SHP77 (cell line): ENCODE measurements around the gene KRT36.

Experiments used
- DNase-seq, 2 experiments: peaks; one replicate each; lab custom pipeline; 2025; lab: John Stamatoyannopoulos, UW

The KRT36 gene

GRCh38 chr17:41521574-41522261, 32.0 kb upstream of the KRT36 start:
- DNase-seq: no peak

DNA sequence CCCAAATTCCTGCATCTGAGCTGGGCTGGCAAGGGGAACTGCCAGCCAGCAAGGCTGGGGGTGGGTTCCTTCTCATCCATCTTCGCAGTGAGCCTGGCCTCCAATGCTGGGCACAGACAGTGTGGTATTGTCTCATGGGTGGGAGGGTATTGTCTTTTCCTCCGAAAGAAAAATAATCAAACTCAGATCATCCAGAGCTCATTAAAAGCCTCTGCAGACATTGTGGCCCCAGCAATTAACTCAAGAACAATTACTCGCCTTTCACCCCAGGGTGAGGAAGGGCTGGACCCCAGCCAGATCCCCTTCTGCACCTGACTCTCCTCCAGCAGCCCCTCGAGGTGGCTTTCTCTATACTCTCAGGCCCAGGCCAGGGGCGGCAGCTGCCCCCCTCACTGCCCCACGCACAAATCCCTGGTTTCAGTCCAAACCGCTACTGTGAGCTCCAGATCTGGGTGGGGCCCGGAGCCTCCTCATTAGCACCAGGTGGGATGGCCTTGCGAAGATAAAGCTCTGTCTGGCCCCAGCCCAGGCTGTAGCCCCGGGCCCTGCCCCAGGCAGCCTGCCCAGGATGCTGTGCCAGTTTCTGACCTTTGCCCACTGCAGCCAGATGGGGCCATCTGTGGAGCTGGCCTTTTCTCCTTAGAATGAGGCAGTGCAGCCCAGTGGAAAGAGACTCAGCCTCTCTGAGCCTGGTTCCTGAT, 31.3 kb upstream of the KRT36 start:
- DNase-seq: no peak

GRCh38 chr17:41519501-41520224, 30.0 kb upstream of the KRT36 start:
- no peak for DNase-seq

- DNase-seq: no peak
Measured at GRCh38 chr17:41518789-41519449, 29.2 kb upstream of the KRT36 start, which contains the start of gene KRT15. KRT15 (minus strand) TSS chr17:41518890; CDS start chr17:41518827, 63 bp downstream.

- no peak for DNase-seq
Measured at GRCh38 chr17:41518031-41518430, 28.3 kb upstream of the KRT36 start.

- DNase-seq: no peak
Measured at GRCh38 chr17:41516830-41517283, 27.1 kb upstream of the KRT36 start.

DNA sequence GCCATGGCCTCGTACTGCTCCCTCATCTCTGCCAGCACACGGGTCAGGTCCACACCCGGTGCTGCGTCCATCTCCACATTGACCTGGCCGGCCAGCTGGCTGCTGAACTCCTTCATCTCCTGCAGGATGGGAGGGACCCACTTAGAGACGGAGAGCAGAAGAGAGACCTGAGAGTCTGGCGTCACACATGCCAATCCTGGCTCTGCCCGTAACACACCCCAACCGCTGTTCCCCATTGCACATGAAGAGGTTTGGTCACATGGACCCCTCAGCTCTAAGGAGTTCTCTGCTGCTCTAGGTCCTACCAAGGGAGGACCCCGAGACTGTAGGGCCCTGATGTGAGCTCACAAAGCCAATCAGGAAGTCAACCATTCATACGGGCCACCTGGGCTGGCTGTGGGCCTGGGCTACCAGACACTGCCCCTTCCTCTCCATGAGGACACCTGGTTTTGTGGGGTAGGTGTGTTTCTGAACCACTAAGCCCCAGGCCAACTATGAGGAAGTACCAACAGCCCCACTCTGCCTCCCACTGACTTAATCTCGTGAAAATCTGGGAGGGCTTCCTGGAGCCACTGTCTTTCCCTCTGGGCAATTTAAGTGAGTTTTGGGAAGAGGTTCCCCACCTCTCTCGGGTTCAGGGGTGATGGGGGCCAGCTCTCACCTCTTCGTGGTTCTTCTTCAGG, 26.6 kb upstream of the KRT36 start:
- DNase-seq: no peak

GRCh38 chr17:41513168-41513547, 23.4 kb upstream of the KRT36 start:
- no peak for DNase-seq

DNA sequence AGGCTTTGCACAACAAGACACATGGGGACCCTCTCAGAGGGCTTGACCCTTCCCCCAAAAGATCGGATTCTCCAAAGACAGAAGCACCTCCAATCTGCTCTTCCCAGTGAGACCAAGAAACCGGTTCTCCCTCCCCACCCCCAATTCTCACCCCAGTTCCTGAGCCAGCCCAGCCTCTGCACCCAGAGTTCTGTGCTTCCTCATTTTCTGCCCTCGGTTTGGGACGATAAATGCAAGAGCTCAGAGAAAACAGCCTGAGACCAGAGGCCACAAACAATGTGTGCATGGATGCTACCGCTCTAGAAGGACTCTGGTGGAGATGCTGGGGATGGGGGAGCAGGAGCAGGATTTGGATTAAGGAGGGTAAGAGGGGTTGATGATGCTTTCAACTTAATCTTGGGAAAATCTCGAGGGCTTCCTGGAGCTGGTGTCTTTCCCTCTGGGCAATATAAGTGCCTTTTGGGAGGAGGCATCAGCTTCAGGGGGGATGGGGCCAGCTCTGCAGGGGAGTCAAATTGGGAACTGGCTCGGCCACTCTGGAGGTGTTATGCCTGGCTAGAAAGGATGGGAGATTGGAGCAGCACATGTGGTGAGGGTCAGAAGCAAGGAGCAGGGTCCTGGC, 22.9 kb upstream of the KRT36 start:
- no peak for DNase-seq

DNA sequence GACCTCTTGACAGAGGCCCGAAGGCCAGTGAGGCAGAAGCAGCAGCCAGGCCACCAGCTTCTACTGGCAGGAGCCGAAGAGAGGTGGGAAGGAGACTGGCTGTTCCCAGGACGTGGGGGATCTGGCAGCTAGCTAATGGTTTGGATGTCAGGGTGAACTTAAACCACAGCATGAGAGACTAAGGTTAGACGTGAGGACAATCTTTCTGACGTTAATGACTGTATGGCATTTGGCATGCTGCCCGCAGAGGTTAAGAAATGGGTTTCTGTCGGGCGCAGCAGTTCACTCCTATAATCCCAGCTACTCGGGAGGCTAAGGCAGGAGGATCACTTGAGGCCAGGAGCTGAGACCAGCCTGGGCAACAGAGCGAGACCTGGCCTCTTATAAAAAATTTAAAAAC, 22.0 kb upstream of the KRT36 start:
- DNase-seq: no peak

DNA sequence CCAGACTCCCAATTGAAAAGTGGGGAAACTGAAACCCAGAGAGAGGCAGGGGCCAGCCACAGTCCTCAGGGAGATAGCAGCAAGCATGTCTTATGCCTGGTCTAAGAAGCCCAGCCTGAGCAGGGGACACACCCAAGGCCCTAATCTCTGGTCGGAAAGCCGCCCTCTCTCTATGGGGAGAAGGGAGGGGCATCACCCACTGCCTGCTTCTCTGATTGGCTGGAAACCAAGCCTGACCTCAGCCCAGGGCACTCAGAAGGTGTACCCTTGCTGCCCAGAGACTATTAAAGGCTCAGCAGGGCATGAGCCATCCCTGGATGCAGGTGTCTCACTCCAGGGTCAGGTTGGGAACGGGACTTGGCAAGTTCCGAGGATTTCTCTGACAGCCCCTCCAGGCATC, 21.4 kb upstream of the KRT36 start:
- no peak for DNase-seq

GRCh38 chr17:41510251-41511065, 20.7 kb upstream of the KRT36 start:
- no peak for DNase-seq

DNA sequence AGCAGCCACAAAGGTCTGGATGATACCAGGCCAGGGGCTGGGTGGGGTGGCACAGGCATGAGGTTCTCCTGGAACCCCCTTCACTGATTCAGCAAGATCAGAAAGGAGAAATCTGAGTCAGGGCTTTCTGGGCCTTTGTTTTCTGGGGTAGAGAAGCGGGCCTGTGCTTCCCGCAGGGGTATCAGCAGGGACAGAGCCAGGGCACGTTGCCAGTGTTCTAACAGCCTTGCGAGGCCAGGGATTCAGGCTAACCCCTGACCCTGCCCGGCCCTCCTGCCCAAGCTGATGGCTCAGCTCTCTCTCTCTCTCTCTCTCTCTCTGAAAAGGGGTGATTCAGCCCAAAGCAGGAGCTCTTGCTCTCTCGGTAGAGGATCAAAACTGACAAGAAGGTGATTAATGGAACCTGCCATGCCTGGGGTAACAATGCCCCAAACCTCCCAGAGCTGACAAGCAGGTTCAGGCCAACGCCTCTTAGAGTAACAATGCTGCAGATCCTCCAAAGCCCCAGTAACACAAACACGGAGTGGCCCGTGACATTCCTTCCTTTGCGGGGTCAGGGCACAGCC, 17.7 kb upstream of the KRT36 start:
- no peak for DNase-seq

DNA sequence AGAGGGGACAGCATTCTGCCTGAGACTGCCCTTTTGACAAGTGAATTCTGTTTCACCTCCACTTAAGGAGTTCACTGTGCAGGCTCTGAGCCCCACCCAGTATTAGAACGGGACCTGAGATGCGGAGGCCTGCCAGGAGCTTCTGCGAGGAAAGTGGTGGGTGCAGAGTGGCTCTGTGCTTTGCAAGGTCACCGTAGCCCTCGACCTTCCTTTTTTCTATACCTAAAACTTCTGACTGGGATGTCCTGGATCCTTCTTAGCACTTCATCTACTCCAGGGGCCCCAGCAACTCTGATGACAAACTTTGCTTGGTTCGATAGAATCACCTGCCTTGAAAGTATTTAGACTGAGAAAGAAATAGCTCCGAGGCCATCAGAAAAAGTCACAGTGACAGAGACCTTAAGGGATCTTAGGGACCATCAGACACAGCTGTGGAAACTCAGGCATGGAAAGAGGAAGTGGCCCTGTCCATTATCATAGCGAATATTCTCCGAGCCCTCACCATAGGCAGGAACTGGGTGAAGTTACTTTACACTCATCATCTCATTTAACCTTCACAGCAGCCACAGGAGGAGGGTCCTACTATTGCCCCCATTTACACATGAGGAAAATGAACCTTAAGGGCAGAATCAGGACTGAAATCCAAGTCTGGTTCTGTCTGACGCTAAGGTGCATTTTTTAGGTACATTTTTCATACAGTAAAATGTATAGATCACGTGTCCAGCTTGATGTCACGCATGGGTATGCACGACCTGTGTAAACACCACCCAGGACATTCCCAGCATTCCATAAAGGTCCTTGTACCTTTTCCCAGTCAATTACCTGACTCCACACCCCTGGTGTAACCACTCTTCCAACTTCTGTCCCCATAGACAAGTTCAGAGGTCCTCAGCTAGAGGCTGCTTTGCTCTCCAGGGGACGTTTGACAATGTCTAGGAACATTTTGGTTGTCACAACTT, 16.4 kb upstream of the KRT36 start:
- DNase-seq: no peak

- no peak for DNase-seq
Measured at GRCh38 chr17:41505007-41505808, 15.5 kb upstream of the KRT36 start, which contains the start of gene KRT13. KRT13 (minus strand) TSS chr17:41505612; CDS start chr17:41505550, 62 bp downstream.

GRCh38 chr17:41504246-41504977, 14.7 kb upstream of the KRT36 start:
- no peak for DNase-seq

DNA sequence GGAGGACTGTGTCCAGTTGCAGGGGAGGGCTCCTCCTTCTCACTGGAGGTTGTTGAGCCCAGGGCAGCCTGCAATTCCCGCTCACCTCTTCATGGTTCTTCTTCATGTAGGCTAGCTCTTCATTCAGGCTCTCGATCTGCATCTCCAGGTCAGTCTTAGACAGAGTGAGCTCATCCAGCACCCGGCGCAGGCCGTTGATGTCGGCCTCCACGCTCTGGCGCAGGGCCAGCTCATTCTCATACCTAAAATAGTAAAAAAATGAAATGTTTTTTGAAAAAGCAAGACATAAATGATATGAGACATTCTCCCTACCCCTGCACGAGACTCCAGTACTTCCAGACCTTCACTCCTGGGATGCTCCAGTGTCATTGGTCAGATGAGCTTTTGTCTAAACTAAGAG, 13.5 kb upstream of the KRT36 start:
- DNase-seq: no peak
